Measurements from ENCODE around the gene MZT2B.
"Not testable (repeated sequence)": the region's sequence is repeated elsewhere in the genome, so short reads cannot be mapped to it uniquely, and the experiment has no call there.

MZT2B gene

GRCh38 chr2:130220505-130220904, 38.4 kb downstream of the MZT2B start:
- not testable (repeated sequence) for DNase-seq

- not testable (repeated sequence) for DNase-seq
These were observed 40.5 kb downstream of the MZT2B start for GRCh38 chr2:130222523-130222922.

- DNase-seq = not testable (repeated sequence)
These were observed 45.9 kb downstream of the MZT2B start for GRCh38 chr2:130228005-130228404.

- not testable (repeated sequence) for DNase-seq
These were observed 46.6 kb downstream of the MZT2B start for GRCh38 chr2:130228467-130229160.

- not testable (repeated sequence) for DNase-seq
These were observed 47.1 kb downstream of the MZT2B start for GRCh38 chr2:130229161-130229510.

GRCh38 chr2:130230376-130230775, 48.3 kb downstream of the MZT2B start:
- DNase-seq = not testable (repeated sequence)

GRCh38 chr2:130230907-130231306, 48.8 kb downstream of the MZT2B start:
- DNase-seq = not testable (repeated sequence)

- no peak for DNase-seq
These were observed 49.6 kb downstream of the MZT2B start for GRCh38 chr2:130231656-130232055.

- DNase-seq = not testable (repeated sequence)
These were observed 51.0 kb downstream of the MZT2B start for GRCh38 chr2:130233066-130233465.

- DNase-seq = not testable (repeated sequence)
These were observed 57.5 kb downstream of the MZT2B start for GRCh38 chr2:130239581-130239980.
